NCI-H1436 treated with DMSO at 0.1 percent for 48 hours (cell line): ENCODE results near the gene EVC.

ENCODE experiments used
- DNase-seq: peaks from one replicate; lab custom pipeline; 2025; lab: John Stamatoyannopoulos, UW

EVC gene

DNA sequence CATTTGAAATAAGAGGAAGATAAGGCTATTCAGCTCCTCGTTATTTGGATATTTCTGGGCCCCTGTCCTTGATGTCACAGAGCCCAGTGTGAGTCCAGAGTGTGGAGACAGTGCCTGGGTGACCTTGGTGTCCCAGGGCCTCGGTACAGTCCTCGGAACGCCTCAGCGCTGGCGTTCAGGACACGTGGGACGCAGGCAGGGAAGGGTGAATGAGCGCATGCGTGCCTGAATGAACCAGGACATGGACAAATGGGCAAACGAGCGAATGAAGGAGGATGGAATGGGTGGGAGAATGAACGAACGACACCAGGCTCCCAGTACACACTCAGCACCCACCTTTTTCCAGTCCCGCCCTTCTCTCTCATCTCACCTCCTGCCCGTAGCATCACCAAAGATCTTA lies 44.2 kb downstream of the EVC start:
- no peak for DNase-seq

DNA sequence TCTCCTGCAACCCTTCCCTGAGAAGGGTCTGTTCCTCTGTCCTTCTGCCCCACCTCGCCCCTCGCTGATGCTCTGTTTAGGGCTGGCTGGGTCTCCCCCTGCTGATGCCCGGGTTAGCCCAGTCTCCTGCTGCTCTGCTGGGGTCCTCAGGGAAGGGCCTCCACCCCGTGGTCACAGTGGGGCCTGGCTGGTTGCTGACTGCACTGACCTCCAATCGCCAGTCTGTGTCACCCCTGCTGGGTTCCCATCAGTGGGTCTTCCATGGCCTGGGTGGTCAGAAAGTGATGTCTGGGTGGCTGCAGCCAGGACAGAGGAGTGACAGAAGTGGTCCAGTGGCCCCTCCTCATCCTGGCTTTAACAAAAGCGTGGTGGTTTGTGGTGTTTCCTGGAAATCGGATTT lies 44.7 kb downstream of the EVC start:
- DNase-seq = no peak

DNA sequence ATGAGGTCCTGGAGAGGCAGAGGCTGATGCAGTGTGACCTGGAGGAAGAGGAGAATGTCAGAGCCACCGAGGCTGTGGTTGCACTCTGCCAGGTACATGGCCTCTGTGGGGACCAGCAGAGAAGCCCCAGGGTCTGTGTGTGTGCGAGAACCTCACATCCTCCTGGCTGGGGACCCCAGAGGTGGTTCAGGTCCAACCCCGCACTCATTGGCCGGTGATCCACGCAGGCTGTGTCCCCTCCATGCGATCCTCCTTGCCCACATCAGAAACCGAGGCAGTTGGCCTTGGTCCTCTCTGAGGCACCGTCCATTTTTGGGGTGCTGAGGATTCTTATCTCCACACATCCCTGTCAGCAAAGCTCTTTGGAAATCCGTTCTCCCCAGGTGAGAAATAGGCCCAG lies 45.3 kb downstream of the EVC start:
- DNase-seq = no peak

DNA sequence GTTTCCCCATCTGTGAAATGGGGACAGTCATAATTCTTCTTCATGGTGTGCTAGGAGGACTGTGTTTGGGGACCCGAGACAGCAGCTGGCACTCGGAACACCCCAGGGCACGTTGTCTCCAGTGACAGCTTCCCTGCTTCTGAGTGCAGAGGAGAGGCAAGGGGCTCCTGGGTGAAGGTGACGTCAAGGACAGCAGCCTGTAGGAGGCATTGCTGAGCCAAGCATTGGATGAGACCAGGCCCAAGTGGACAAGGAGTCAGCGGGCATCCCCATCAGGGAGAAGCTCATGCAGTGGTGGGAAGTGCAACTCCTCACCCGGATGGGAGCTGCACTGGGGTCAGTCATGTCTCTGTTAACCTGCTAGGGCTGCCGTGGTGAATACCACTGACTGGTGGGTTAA lies 46.1 kb downstream of the EVC start:
- no peak for DNase-seq

DNA sequence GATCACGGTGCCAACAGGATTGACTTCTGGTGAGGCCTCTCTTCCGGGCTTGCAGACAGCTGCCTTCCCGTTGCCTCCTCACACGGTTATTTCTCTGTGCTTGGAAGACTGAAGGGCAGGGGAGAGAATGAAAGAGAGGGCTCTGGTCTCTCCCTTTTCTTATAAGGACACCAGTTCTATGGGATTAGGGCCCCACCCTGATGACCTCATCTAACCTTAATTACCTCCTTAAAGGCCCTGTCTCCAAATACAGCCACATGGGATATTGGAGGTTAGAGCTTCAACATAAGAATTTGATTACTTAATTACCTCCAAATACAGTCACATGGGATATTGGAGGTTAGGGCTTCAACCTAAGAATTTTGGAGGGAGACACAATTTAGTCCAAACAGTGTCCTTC lies 46.5 kb downstream of the EVC start:
- no peak for DNase-seq

DNA sequence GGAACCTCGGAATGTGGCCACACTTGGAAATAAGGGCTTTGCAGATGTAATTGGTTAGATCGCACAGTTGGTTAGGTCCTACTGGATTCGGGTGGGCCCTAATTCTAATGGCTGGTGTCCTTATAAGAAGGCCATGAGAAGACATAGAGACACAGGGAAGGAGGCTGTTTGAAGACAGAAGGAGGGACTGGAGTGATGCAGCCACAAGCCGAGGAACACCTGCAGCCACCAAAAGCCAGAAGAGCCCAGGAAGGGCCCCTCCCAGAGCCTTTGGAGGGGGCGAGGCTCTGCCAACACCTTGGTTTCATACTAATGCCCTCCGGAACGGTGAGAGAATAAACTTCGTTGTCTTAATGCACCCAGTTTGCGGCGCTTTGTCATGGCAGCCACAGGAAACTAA lies 47.0 kb downstream of the EVC start:
- no peak for DNase-seq

DNA sequence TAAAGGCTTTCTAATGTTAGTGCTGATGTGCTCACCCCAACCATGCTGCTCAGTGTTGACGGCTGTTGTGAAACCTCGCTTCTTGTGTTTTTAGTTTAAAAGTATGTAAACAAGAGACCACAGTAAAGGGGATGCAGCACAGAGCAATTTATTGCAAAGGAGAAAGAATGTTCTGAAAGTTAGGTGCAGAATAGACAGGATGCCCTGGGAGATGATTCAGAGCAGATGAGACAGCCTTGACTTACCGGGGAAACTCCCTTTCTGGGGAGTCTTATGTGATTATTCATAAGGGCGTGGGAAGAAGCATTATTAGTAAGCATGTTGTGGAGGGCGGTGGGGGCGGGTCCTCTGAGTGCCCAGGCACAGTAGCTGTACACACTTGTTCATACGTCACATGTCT lies 47.7 kb downstream of the EVC start:
- no peak for DNase-seq

DNA sequence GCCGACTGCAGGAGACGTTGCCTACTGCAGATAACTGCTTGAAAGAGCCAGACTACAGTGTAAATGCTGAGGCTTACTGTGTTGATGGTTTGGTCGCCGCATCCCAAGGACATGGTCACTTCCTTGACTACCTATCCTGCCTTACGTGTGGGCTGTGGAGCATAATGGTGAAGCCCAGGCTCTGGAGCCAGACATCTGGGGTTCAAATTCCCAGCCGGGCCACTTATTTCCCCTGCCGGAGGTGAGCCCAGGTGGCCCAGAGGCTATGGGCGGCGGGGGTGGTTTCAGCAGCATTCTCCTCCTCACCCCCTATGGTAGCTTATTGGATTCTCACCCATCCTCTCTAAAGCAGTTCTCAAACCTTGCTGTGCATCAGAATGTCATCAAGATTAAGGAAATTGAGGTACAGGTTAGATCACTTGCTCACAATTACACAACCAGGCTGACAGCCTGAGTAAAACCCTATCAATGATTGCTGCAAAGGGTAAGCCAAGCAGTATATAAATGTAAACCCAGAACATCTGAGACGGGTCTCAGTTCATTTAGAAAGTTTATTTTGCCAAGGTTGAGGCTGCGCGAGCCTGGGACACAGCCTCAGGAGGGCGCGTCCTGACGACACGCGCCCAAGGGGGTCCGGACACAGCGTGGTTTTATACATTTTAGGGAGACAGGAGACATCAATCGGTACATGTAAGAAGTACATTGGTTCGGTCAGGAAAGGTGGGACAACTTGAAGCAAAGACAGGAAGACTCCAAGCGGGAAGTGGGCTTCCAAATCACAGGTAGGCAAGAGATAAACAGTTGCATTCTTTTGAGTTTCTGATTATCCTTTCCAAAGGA lies 48.5 kb downstream of the EVC start:
- no peak for DNase-seq

DNA sequence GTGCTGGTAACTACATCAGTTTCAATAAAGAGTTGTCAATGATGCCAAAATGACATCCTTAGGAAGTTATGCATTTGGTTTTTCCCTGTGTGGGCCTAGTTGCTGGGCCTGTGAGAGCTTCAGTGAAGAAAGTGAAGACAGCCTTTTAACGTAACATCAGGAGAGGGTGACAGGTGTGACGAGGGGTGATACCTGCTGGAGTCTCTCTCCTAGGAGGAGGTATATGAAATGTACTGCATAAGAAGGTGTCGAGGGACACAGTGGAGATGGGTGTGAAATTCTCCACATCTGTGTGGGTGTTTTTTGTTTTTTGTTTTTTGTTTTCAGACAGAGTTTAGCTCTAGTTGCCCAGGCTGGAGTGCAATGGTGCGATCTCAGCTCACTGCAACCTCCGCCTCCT lies 49.2 kb downstream of the EVC start:
- no peak for DNase-seq

DNA sequence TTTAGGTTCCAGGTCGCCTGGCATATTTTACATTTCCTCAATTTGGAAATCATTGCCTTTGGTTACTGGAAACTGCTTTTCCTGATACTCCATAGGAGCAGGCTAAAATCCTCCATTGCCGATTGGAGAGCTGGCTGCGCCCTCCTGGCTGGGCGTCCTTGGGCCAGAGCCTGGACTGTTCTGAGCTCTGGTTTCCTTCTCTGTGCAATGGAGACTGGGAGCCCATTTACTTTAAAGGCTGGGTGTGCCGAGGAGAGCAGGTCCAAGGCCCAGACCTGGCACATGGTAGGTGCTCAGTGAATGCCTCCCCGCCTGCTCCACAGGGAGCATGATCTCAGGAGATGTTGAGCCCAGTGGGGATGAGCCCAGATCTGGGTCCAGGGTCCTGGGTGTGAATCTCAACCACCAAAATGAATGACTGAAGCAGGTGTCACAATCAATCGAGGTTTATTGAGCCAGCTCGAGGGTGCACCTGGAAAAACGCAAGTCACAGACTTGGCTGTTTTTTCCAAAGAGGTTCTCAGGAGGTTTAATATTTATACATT lies 50.0 kb downstream of the EVC start:
- DNase-seq = no peak

DNA sequence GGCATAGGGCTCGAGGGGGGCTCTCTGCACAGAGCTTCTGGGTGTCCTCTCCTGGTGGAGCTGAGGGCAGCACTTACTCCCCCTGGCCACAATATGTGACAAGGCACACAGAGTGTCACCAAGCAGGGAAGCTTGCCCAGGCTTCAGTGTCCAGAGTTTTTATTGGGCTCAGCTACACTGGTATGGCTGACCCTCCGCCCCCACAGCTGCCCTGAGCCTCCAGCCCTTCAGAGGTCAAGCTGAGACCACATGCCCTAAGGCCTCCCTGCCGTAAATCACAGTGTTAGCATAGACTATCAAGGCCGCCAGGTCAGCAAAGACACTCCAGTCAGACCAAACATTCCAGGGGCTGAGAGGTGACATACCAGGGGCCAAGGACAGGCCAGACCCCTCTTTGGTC lies 59.0 kb downstream of the EVC start:
- DNase-seq = no peak

DNA sequence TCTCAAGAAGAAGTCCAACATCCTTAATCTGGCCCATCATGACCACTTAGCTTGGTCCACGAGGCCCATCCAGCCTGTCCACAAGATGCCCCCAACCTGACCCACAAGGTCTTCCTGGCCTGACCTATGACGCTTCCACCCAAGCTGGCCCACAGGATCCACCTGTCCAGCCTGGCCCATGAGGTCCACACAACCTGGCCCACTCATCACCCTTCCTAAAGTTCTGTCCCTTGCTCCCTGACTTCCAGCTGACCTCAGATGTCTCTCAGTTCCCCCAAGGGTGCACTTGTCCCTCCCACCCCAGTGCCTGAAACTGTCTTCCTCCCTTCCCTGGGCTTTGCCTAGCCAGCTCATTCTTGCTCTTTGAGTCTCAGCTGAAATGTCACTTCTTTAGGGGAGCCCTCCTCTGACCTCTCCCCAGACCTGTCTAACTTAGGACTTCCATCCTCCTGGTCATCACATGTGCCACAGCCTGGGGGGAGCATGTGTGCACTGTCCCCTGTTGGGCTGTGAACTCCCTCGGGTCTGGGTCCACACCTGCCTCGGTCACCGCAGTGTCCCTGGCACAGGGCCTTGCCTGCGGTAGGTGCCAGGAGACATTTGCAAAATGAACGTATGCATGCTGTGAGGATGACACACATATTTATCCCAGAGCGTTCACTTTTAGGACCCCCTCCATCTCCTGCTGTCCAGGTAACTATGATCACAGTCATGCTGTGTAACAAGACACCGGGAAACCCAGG lies 61.7 kb downstream of the EVC start:
- DNase-seq = no peak

DNA sequence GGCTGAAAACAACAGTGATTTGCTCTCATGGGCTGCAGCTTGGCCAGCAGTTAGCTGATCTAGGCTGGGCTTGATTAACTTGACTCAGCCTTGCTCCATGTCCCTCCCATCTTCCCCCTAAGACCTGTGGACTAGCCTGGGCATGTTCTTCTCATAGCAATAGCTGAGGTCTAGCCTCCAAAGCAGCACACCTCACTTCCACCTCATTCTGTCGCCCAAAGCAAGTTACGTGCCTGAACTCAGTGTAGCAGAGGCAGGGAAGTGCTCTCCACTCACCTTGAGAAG lies 62.2 kb downstream of the EVC start:
- DNase-seq = no peak

DNA sequence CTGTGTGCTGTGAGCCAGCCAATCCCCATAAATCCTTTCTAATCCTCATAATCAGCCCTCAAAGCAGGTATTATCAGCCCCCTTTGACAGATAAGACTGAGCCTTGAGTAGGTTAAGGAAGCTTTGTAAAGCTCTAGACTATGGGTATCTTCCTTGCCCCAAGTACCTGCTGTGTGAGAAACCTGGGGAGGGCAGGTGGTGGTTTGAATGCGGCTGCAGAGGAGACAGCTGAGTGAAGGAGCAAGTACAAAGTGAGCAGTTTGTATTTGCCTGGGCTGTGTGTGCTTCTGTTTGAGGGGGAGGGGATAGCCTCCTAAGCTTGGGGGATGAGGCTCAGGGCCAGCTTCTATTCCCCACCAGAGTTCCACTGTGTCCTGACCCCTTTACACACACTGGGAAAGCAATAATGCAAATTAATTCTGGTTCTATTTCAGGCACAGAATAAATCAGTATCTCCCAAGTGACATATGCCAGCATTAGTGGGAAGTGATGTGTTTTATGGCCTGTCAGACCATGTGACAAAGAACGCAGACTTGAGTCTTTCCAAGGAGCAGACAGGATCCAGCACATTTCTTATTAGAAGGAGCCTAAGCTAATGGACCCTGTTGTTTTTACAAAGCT lies 63.5 kb downstream of the EVC start:
- DNase-seq = no peak

DNA sequence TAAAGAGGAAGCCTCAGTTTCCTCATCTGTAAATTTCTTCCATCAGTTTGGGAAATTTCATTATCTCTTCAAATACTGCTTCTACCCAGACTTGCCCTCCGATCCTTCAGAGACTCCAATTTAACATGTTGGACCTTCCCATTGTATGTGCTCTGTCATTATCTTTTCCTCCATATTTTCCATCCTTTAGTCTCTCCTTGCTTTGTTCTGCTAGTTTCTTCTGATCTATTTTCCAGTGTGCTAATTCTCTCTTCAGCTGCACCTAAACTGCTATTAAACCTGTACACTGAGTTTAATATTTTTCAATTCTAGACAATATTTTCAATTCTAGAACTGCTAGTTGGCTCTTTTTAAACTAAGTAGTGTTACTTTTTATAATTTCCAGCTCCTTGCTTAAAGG lies 65.5 kb downstream of the EVC start:
- DNase-seq = no peak

DNA sequence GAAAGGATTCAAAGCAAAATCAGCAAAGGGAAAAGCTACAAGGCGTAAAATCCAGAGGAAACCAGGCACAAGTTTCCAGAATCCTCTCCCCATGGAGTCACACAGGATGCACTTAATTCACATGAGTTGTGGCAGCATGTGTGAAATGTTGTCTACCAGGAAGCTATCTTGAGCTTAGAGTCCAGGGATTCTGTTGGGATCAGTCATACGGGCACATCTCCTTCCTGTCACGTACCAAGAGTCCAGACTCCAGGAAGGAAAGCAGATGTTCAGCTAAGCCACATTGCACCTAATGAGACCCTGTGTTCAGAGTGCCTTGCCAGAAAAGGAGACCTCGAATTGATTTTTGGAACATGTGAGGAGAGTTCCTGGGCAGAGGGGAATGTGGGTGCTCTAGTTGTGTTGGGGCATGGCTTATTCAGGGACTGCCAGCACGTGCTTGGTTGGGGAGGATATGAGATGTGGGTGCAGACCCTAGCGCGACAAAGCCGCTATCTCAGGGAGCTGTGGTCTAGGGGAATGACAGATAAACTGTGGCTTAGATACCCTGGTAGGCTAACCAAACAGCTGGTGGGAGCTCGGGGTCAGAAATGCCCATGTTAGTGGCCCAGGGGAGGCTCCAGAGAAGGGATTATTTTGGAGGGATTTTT lies 70.0 kb downstream of the EVC start:
- DNase-seq = no peak

DNA sequence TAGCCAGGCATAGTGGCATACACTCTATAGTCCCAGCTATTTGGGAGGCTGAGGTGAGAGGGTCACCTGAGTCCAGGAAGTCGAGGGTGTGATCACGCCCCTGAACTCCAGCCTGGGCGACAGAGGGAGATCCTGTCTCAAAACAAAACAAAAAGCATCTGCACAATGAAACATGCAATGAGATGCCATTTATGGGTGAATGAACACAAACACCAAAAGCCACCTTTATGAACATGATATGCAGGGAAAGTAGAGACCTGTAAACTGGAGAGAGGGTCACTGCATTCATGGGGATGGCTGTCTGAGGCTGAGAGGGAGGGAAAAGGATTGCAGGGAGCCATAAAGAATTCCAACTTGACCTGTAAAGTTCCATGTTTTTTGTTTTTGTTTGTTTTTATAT lies 70.7 kb downstream of the EVC start:
- DNase-seq = no peak

DNA sequence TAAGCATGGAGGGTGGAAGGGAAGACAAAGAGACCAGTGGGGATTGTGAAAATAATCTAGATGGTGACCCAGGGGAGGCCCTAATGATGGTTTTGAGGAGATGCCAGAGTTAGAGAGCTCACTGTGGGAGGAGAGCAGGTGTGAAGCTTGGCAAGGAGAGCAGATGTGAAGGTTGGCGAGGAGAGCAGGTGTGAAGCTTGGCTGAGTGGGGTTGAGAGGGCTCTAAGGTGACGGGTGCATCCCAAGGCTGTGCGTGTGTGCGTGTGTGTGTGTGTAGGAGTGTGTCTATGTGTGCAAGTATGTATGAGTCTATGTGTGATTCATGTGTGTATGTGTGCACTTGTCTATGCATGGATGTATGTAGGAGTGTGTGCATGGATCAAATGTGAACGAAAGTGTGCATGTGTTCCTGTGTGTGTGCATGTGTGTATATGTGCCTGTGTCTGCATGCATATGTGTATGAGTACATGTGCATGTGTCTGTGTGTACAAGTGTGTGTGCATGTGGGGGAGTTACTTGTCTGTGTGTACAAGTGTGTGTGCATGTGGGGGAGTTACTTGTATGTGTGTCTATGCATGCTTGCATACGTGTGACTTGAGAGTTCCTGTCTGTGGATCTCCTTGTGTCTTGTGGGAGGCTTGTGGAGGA lies 72.0 kb downstream of the EVC start:
- no peak for DNase-seq

DNA sequence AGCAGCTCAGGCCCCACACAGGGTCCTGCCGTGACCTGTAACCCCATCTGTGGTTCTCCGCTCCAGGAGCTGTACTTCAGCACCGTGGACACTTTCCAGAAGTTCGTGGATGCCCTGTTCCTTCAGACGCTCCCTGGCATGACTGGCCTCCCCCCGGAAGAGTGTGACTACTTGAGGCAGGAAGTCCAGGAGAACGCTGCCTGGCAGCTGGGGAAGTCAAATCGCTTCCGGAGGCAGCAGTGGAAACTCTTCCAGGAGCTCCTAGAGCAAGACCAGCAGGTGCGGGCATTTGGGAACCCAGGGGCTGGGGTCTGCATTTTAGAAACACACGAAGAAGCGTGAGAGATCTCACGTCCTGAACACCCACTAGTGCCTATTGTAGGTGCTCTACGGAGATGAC lies 72.5 kb downstream of the EVC start:
- DNase-seq = no peak

DNA sequence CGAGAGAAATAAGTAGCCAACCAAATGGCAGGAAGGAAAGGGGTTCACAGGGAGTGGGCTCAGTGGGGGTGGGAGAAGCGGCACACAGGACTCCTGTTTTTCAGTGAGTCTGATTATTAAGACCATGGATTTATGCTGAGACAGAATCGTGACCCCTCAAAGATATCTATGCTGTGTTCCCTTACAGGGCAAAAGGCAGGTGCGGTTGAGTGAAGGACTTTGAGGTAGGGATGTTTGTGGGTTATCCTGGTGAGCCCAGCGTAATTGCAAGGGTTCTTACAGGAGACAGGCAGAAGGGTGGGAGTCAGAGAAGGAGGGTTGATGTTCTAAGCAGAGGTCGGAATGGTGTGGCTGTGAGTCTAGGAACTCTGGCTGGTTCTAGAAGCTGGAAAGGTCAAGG lies 73.0 kb downstream of the EVC start:
- DNase-seq = no peak

DNA sequence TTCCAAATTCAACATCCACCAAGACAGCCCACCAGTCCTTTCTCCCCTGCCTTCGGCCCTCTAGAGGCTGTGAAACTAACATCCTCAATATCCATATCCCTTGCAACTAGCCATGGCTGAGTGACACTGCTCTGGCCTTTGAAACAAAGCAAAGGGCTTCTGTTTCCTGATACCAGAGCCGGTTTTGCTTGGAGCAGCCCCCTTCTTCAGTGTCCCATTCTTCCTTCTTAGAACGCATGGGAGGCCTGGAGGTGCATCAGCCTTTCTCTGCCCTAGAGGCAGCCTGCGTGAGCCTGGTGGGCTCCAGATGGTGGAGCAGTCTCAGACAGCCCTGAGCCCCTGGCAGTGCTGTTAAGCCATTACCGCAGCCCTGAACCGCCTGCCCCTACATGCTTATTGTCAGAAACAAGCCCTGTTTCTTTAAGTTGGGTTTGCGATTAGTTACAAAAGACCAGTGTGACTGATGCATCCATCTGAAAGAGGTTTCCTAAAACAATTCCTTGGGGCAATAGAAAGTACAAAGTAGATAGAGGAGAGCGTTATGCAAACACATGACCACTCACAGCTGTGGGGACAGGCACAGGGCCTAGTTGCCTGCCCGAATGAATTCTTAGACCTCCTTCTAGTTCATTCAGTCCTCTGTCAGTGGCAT lies 74.1 kb downstream of the EVC start:
- DNase-seq = no peak
